Left lung (tissue), 10 donors: ENCODE data around the gene NUP133. TPM values are rescaled to one million over a fixed set of nuclear protein-coding genes. Genes with fewer than 3 reads are reported as not detected.

ENCODE experiments used
- ATAC-seq: fragments of 200-7000 bp; cut with Tn5 transposase; one replicate; pipeline ENCODE4 v1.9.1; 2020; ENCODE audit warnings: moderate library complexity
- DNase-seq, 4 donors: peaks; one replicate each; pipeline ENCODE4 v3.0.0-alpha.2; 2013 to 2020
- H3K27ac ChIP-seq, 2 donors: fragments of 200-600 bp; sonication (generic) in 1 of 2; one replicate each; pipeline versions ENCODE4 v1.5.0 to v1.8.0; 2020 to 2021
- H3K27me3 ChIP-seq, 2 donors: fragments of 200-600 bp; sonication (generic) in 1 of 2; one replicate each; pipeline versions ENCODE4 v1.5.0 to v1.8.0; 2020 to 2021
- H3K36me3 ChIP-seq, 2 donors: fragments of 200-600 bp; sonication (generic) in 1 of 2; one replicate each; pipeline versions ENCODE4 v1.5.0 to v1.8.0; 2020 to 2021
- H3K4me1 ChIP-seq, 2 donors: fragments of 200-600 bp; one replicate each; pipeline ENCODE4 v1.8.0; 2021
- H3K4me3 ChIP-seq, 2 donors: fragments of 200-600 bp; sonication (generic) in 1 of 2; one replicate each; pipeline versions ENCODE4 v1.5.0 to v1.8.0; 2020 to 2021; ENCODE audit warnings: mild to moderate bottlenecking in 1 of 2
- H3K9me3 ChIP-seq, 2 donors: fragments of 200-600 bp; sonication (generic) in 1 of 2; one replicate each; pipeline versions ENCODE4 v1.5.0 to v1.8.0; 2020 to 2021
- CTCF ChIP-seq, 2 donors: fragments of 200-600 bp; sonication (generic) in 1 of 2; IDR thresholded peaks; one replicate each; pipeline versions ENCODE4 v1.5.0 to v1.8.0; 2021; ENCODE audit warnings: antibody characterized with exemption in 2 of 2
- intact Hi-C, 2 donors: fragments of 100-400 bp; cut with DNase I; formaldehyde crosslinking; loops; one replicate each; pipeline versions ENCODE4 v1.11.2 to v1.14.2; 2022
- polyA plus RNA-seq, 6 donors: library from polyadenylated mRNA; unstranded; fragments of 120-200 nt; gene quantifications; one replicate each; pipeline ENCODE4 v1.2.1, GENCODE V29; 2013; ENCODE audit not compliant: insufficient read length in 6 of 6
- total RNA-seq, 2 donors: library from RNA; stranded (reverse); fragmentation: NEBNext Ultra II Directional; extraction: Animal tissue kit (Norgen Biotek cat#: 25700); gene quantifications; one replicate each; pipeline ENCODE4 v1.2.1, GENCODE V29; 2021
- donor health status: DM: no; HTN: yes; CAD: no.
- donor health status: DM: no; HTN: no; CAD: no.

The NUP133 gene
- total and polyA plus RNA-seq, 8 donors: 30.2 to 47.1 (median 42.5) TPM

- ATAC-seq: no peak
- Histone ChIP-seq H3K27ac (no peak overlapping the region), H3K27me3 (no peaks in the 10 kb centered on the region), H3K36me3 (peaks cover 0 to 86% of the 10 kb centered on the region in 2 donors), H3K9me3 (no peaks in the 10 kb centered on the region), H3K4me3 (no peak overlapping the region), H3K4me1 (no peaks in the 10 kb centered on the region)
- no peak for DNase-seq
- intact Hi-C loops: no loop called here
- TF ChIP-seq CTCF (IDR thresholded peaks at IDR 0.05): no peak
Observed at GRCh38 chr1:229447809-229448252, 60.3 kb downstream of the NUP133 start.

GRCh38 chr1:229445828-229446227, 62.3 kb downstream of the NUP133 start:
- DNase-seq: no peak
- Histone ChIP-seq H3K4me3 (no peak overlapping the region), H3K9me3 (no peaks in the 10 kb centered on the region), H3K4me1 (no peaks in the 10 kb centered on the region), H3K27ac (no peak overlapping the region), H3K27me3 (no peaks in the 10 kb centered on the region), H3K36me3 (peaks cover 0 to 85% of the 10 kb centered on the region in 2 donors)
- intact Hi-C loops: no loop called here
- no peak for TF ChIP-seq CTCF (IDR thresholded peaks at IDR 0.05)
- ATAC-seq: no peak

GRCh38 chr1:229440851-229441537, 67.1 kb downstream of the NUP133 start:
- Histone ChIP-seq H3K36me3 (peaks cover 0 to 58% of the 10 kb centered on the region in 2 donors), H3K27me3 (peaks cover 0 to 13% of the 10 kb centered on the region in 2 donors), H3K9me3 (no peaks in the 10 kb centered on the region), H3K4me1 (no peaks in the 10 kb centered on the region), H3K4me3 (no peak overlapping the region), H3K27ac (no peak overlapping the region)
- TF ChIP-seq CTCF (IDR thresholded peaks at IDR 0.05): no peak
- no peak for DNase-seq
- peak; percentile 12 for ATAC-seq
- intact Hi-C loops: no loop called here

- Histone ChIP-seq H3K4me1 (peaks cover 0 to 6% of the 10 kb centered on the region in 2 donors), H3K36me3 (peaks cover 0 to 28% of the 10 kb centered on the region in 2 donors), H3K4me3 (no peak overlapping the region), H3K27me3 (peaks cover 22 to 43% of the 10 kb centered on the region in 2 donors), H3K9me3 (no peaks in the 10 kb centered on the region), H3K27ac (no peak overlapping the region)
- no peak for TF ChIP-seq CTCF (IDR thresholded peaks at IDR 0.05)
- no peak for ATAC-seq
- intact Hi-C loops: no loop called here
- DNase-seq: no peak
Observed at GRCh38 chr1:229438021-229438420, 70.1 kb downstream of the NUP133 start.

GRCh38 chr1:229437443-229437842, 70.7 kb downstream of the NUP133 start:
- Histone ChIP-seq H3K4me3 (no peak overlapping the region), H3K4me1 (peaks cover 0 to 6% of the 10 kb centered on the region in 2 donors), H3K27ac (no peak overlapping the region), H3K27me3 (peaks cover 28 to 48% of the 10 kb centered on the region in 2 donors), H3K36me3 (peaks cover 0 to 22% of the 10 kb centered on the region in 2 donors), H3K9me3 (no peaks in the 10 kb centered on the region)
- ATAC-seq: no peak
- intact Hi-C loops: no loop called here
- TF ChIP-seq CTCF (IDR thresholded peaks at IDR 0.05): no peak
- DNase-seq: no peak
